Measurements from ENCODE around the gene GRID1.

GRID1 gene

DNA sequence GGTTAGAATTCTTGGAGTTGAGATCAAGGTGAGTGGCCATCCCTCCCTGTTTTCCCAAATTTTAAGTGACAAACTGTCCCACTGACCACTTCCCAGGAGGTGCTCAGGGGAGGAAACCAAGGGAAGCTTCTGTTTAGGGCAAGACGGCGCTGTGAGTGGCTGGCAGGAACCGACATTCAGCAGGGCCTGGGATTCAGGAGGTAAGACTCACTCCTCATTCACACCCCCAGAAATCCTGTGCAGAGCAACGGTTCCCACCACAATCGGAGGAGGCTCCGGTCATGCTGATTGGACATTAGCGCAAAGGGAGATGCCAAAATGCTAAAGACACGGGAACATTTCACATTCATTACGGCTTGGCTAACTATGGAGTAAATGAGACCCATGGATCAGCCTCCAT is 200.9 kb downstream of the GRID1 start:
- no peak for DNase-seq (ENCODE audit: low read depth)

GRCh38 chr10:86164960-86165630 is 201.5 kb downstream of the GRID1 start:
- DNase-seq (ENCODE audit: low read depth), result no peak

- DNase-seq (ENCODE audit: low read depth), result no peak
Observed at GRCh38 chr10:86164174-86164774, 202.3 kb downstream of the GRID1 start.

GRCh38 chr10:86163522-86164173 is 202.9 kb downstream of the GRID1 start:
- DNase-seq (ENCODE audit: low read depth), result no peak

DNA sequence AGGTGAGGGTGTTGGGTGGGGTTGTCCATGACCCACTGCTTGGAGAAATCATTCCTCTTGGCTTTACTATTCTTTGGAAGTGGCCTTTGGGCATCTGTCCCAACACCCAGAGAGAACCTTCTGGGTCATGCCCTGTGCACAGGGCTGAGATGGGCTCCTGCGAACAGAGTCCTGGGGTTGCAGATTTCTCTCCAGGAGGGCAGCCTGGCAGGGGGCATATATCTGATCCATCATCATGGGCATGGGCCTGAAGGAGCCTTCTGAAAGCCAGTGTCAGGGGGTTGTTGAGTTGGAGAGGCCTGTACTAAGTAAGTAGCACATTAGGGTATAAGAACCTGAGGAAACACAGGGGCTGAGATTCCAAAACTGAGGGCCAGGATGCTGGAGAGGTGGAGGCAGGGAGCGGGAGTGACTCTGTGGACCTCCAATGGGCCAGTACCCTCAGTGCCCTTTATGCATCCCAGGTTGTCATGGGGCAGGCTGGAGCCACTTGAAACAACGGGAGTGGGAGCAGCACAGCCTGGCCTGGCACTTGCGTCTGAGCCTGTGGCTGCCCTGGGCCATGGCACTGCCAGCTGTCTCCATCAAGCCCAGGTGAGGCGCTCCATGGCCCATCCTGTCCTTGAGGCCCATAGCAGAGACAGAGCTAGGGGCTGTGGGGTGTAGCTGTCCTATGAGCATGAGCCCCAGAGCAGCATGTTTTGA is 203.7 kb downstream of the GRID1 start:
- no peak for DNase-seq (ENCODE audit: low read depth)

- no peak for DNase-seq (ENCODE audit: low read depth)
Observed at GRCh38 chr10:86162036-86162435, 204.6 kb downstream of the GRID1 start.

- no peak for DNase-seq (ENCODE audit: low read depth)
Observed at GRCh38 chr10:86160890-86161585, 205.6 kb downstream of the GRID1 start.

GRCh38 chr10:86159797-86160196 is 206.8 kb downstream of the GRID1 start:
- no peak for DNase-seq (ENCODE audit: low read depth)

GRCh38 chr10:86155054-86155921 is 211.3 kb downstream of the GRID1 start:
- DNase-seq (ENCODE audit: low read depth), result no peak

GRCh38 chr10:86153751-86154150 is 212.8 kb downstream of the GRID1 start:
- DNase-seq (ENCODE audit: low read depth), result no peak

DNA sequence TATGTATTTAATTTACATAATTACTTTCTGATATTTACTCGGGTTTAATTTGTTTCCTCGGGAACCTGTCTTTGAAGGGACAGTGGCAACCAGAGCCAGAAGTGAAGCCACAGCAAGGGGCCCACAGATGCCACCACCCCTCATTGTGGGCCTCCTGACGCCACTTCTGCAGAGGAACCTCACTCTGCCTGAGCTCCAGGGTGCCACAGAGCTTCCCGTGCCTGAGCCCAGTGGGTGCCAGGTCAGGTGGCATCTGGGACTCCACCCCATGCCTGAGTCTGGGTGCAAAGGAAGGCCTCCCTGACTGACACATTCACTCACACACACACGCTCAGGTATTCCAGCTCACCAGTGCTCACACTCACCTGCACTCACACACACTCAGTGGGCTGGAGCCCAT is 213.7 kb downstream of the GRID1 start:
- no peak for DNase-seq (ENCODE audit: low read depth)

- no peak for DNase-seq (ENCODE audit: low read depth)
Observed at GRCh38 chr10:86152354-86152753, 214.2 kb downstream of the GRID1 start.

DNA sequence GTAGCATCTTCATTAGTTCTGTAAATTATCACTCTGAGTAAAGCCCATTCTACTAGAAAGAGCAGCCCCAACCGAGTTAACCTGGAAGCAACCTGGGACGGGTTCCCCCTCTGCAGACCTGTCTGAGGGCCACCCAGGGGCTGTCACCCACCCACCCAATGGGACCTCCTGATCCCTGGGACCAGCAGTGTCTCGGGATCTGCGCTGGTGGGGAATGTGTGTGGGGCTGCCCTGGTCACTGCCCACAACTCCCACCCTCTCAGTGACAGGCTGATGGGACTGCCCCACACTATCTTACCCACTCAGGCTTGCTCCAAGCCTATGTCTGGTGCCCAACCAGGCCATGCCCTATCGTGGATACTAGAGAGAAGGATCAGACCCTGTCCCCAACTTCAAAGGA is 215.0 kb downstream of the GRID1 start:
- DNase-seq (ENCODE audit: low read depth), result no peak

- no peak for DNase-seq (ENCODE audit: low read depth)
Observed at GRCh38 chr10:86149257-86149656, 217.3 kb downstream of the GRID1 start.

DNA sequence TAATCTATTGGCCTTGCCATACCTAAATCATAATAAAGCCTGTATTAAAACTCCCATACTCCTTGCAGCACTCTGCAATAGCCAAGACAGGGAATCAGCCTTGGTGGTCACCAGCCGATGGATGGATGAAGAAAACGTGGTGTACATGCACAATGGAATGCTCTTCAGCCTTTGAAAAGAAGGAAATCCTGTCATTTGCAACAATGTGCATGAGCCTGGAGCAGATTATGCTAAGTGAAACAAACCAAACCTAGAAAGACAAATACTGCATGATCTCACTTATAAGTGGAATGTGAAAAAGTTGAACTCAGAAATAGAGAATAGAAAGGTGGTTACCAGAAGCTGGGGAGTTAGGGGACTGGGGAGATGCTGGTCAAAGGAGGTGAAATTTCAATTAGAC is 218.5 kb downstream of the GRID1 start:
- DNase-seq (ENCODE audit: low read depth), result no peak

DNA sequence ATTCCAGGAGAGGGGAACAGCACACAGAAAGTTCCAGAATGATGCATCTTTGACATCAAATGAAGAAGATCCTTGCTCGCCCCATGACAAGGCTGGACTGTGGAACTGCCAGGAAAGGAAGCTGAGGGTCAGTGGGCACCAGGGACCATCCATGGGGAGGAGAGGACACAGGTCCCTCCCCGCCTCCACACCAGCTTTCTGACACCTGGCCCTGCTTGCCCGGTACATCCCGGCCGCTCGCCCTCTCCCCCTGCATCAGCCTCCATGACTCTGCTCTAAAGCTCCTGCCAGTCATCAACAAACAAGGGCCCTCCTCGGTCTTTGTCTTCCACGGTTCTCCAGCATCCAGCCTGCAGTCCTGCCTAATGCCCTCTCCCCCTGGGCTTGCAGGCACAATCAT is 222.3 kb downstream of the GRID1 start:
- no peak for DNase-seq (ENCODE audit: low read depth)

DNA sequence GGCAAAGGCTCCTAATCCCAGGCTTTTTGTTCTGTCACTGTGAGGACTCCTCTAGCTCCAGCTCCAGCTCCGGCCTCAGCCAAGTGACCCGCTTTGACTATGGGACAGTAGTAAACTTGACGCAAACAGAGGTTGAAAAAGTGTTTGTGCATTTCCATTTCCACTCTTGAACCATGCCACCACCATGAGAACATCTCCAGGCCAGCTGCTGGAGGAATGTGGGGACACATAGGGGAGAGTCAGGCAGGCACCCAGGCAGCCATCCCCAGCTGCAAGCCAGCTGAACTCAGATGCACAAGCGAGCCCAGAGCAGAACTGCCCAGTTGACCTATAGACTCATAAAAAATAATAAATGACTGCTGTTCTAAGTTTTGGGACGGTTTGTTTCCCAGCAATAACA is 224.7 kb downstream of the GRID1 start:
- no peak for DNase-seq (ENCODE audit: low read depth)

DNA sequence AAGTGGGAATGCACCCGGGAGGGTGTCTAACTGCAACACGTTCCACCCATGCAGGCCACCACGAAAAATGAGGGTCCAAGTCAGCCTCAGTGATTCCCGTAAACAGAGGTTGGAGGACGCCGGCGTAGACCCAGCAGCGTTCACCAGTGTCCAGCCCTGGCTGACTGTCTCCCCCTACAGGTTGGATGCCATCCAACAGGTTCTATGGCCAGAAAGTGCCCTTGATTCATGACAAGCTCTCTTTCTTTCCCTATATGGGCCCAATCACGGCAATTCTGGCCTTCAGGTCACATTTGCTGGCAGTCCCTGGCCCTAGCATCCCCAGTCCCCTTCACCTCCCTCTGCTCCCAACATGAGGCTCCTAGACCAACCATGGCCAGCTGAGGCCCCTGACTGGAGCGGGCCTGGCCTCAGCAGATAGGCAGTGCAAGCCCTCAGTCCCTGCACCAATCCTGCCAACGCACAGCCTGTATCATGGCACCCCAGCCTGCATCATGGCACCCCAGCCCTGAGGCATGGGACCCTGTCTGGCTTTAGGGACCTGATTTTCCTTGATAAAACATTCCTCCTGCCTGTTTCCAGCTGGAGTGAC is 227.4 kb downstream of the GRID1 start:
- DNase-seq (ENCODE audit: low read depth), result no peak

DNA sequence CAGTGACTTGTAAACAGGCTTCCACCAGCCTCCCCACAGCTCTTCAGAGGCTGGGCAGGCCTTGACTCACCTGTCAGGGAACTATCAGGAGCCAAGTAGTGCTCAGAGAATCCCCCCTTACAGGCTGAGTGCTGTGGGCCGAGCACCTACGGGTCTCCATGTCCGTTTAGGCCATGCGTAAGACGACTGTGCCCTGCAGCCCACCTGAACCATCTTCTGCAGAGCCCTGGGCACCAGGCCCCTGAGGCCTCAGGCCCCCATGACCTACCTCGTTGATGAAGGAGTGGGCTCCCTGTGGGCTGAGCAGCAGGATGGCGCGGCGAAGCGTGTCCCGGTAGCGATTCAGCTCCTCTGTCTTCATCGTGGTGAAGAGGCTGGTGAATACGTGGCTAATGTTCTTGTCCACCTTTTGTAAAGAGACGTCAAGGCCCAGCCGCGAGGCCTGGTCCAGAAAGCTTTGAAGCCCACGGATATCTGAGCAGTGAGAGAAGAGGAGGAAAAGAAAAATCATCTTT is 228.0 kb downstream of the GRID1 start:
- no peak for DNase-seq (ENCODE audit: low read depth)

- no peak for DNase-seq (ENCODE audit: low read depth)
Observed at GRCh38 chr10:86137561-86137960, 229.0 kb downstream of the GRID1 start.

DNA sequence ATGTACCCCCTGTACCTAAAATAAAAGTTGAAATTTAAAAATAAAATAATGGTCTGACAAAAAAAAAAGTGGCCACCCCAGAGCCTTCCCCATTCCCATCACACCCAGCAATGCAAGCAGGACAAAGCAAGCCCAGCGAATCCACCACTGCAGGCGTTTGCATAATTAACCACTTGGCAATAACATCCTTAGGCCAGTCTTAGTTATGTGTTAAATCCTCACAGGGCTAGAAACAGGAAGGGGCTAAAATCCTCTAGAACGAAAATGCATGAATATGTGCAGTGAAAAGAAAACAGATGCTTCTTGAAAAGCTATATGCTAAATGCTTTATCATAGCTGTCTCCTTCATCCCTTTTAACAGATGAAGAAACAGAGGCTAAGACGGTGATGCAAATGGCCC is 229.7 kb downstream of the GRID1 start:
- DNase-seq (ENCODE audit: low read depth), result no peak

Measured in stimulated activated CD8-positive, alpha-beta memory T cell treated with anti-CD3 and anti-CD28 coated beads, Interleukin-15, amount 100 ng/mL, for 24 hours (primary cell).